ENCODE measurements around the gene LPIN2. TPM values are rescaled to one million over a fixed set of nuclear protein-coding genes. Genes with fewer than 3 reads are reported as not detected.
"Not testable (repeated sequence)": the region's sequence is repeated elsewhere in the genome, so short reads cannot be mapped to it uniquely, and the experiment has no call there.

Gene LPIN2
- total RNA-seq, 1 experiment from 2014 or later, result 15.7 TPM

DNA sequence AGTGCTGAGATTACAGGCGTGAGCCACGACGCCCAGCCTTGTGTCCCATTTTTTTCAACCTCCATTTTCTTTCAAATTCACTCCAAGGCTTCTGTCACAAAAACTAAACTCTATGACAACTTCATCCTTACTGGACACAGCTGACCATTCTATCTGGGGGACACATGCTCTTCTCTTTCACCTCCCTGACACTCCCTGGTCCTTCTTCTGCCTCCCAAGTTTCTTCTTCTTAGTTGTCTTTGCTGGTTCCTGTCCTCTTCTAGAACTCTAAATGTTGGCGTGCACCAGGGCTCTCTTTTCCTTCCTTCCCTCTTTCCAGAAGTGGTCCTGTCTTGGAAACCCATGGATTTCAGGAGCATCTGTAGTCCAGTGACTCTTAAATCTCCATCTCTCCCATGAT, 40.1 kb upstream of the LPIN2 start:
- H3K36me3 Mint-ChIP-seq (ENCODE audit: insufficient read depth, unreplicated experiment), result peaks cover 40% of the 10 kb centered on the region
- no TSS peak for BruUV-seq (replicated peaks)
- TF ChIP-seq, protein P1, sequence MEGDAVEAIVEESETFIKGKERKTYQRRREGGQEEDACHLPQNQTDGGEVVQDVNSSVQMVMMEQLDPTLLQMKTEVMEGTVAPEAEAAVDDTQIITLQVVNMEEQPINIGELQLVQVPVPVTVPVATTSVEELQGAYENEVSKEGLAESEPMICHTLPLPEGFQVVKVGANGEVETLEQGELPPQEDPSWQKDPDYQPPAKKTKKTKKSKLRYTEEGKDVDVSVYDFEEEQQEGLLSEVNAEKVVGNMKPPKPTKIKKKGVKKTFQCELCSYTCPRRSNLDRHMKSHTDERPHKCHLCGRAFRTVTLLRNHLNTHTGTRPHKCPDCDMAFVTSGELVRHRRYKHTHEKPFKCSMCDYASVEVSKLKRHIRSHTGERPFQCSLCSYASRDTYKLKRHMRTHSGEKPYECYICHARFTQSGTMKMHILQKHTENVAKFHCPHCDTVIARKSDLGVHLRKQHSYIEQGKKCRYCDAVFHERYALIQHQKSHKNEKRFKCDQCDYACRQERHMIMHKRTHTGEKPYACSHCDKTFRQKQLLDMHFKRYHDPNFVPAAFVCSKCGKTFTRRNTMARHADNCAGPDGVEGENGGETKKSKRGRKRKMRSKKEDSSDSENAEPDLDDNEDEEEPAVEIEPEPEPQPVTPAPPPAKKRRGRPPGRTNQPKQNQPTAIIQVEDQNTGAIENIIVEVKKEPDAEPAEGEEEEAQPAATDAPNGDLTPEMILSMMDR (IDR thresholded peaks at IDR 0.05; ENCODE audit: unreplicated experiment), result no peak
- no peak for DNase-seq
- CTCF ChIA-PET, result no interaction called here
- intact Hi-C loops (cut with micrococcal nuclease; ENCODE audit: unreplicated experiment), result loop anchor here (10.0 kb wide), 1 partner anchor 192 kb away; the partner anchor contains the start of gene MYL12A
- peaks cover 48% of the 10 kb centered on the region for H3K4me1 Mint-ChIP-seq (ENCODE audit: low read depth, unreplicated experiment)
- H3K27ac Mint-ChIP-seq (ENCODE audit: unreplicated experiment), result peak overlapping the region; percentile 90
- H3K27me3 Mint-ChIP-seq (ENCODE audit: unreplicated experiment), result no peaks in the 10 kb centered on the region
- peaks cover 12% of the 10 kb centered on the region for H3K9me3 Mint-ChIP-seq (ENCODE audit: low read depth, unreplicated experiment)
- H3K4me3 Mint-ChIP-seq (ENCODE audit: low read depth, unreplicated experiment), result no peak overlapping the region

- Mint-ChIP-seq H3K4me3 (ENCODE audit: low read depth, unreplicated experiment) (peak overlapping the region; percentile 47), H3K27ac (ENCODE audit: unreplicated experiment) (peak overlapping the region; percentile 90), H3K36me3 (ENCODE audit: insufficient read depth, unreplicated experiment) (peaks cover 40% of the 10 kb centered on the region), H3K4me1 (ENCODE audit: low read depth, unreplicated experiment) (peaks cover 48% of the 10 kb centered on the region), H3K27me3 (ENCODE audit: unreplicated experiment) (no peaks in the 10 kb centered on the region), H3K9me3 (ENCODE audit: low read depth, unreplicated experiment) (peaks cover 12% of the 10 kb centered on the region)
- TF ChIP-seq, protein P1 (IDR thresholded peaks at IDR 0.05; ENCODE audit: unreplicated experiment), result no peak
- intact Hi-C loops (cut with micrococcal nuclease; ENCODE audit: unreplicated experiment), result loop anchor here (10.0 kb wide), 1 partner anchor 192 kb away; the partner anchor contains the start of gene MYL12A
- no TSS peak for BruUV-seq (replicated peaks)
- no peak for DNase-seq
- CTCF ChIA-PET, result no interaction called here
Measured at GRCh38 chr18:3052411-3052758, 39.4 kb upstream of the LPIN2 start.

- H3K27me3 Mint-ChIP-seq (ENCODE audit: unreplicated experiment), result no peaks in the 10 kb centered on the region
- TSS peak; percentile 86 for BruUV-seq (replicated peaks)
- H3K36me3 Mint-ChIP-seq (ENCODE audit: insufficient read depth, unreplicated experiment), result peaks cover 40% of the 10 kb centered on the region
- peaks cover 47% of the 10 kb centered on the region for H3K4me1 Mint-ChIP-seq (ENCODE audit: low read depth, unreplicated experiment)
- peaks cover 12% of the 10 kb centered on the region for H3K9me3 Mint-ChIP-seq (ENCODE audit: low read depth, unreplicated experiment)
- H3K4me3 Mint-ChIP-seq (ENCODE audit: low read depth, unreplicated experiment), result peak overlapping the region; percentile 47
- intact Hi-C loops (cut with micrococcal nuclease; ENCODE audit: unreplicated experiment), result loop anchor here (1.0 to 10.0 kb wide), 2 partner anchors 9 to 193 kb away; partner anchors contain the start of gene MYL12A
- DNase-seq, result peak; percentile 67
- H3K27ac Mint-ChIP-seq (ENCODE audit: unreplicated experiment), result peak overlapping the region; percentile 90
- TF ChIP-seq, protein P1 (IDR thresholded peaks at IDR 0.05; ENCODE audit: unreplicated experiment), result no peak
- CTCF ChIA-PET, result interaction anchor here (0.9 to 1.0 kb wide), 2 partner anchors 15 to 66 kb away, joined by 3 read pairs; no protein-coding TSS in a partner anchor
Measured at GRCh38 chr18:3051718-3052410, 38.9 kb upstream of the LPIN2 start.

DNA sequence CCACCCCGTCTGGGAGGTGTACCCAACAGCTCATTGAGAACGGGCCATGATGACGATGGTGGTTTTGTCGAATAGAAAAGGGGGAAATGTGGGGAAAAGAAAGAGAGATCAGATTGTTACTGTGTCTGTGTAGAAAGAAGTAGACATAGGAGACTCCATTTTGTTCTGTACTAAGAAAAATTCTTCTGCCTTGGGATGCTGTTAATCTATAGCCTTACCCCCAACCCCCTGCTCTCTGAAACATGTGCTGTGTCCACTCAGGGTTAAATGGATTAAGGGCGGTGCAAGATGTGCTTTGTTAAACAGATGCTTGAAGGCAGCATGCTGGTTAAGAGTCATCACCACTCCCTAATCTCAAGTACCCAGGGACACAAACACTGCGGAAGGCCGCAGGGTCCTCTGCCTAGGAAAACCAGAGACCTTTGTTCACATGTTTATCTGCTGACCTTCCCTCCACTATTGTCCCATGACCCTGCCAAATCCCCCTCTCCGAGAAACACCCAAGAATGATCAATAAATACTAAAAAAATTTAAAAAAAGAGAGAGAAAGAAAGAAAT, 37.0 kb upstream of the LPIN2 start:
- DNase-seq; CTCF ChIA-PET; BruUV-seq (replicated peaks); H3K27ac Mint-ChIP-seq (ENCODE audit: unreplicated experiment); H3K4me3 Mint-ChIP-seq (ENCODE audit: low read depth, unreplicated experiment); H3K27me3 Mint-ChIP-seq (ENCODE audit: unreplicated experiment): not testable (repeated sequence)
- Mint-ChIP-seq H3K9me3 (ENCODE audit: low read depth, unreplicated experiment) (peaks cover 12% of the 10 kb centered on the region), H3K36me3 (ENCODE audit: insufficient read depth, unreplicated experiment) (peaks cover 35% of the 10 kb centered on the region), H3K4me1 (ENCODE audit: low read depth, unreplicated experiment) (peaks cover 57% of the 10 kb centered on the region)
- intact Hi-C loops (cut with micrococcal nuclease; ENCODE audit: unreplicated experiment), result loop anchor here (10.0 kb wide), 1 partner anchor 195 kb away; the partner anchor contains the start of gene MYL12A
